Kidney (tissue), 14 donors: ENCODE results near the gene ADAMTS12. TPM values are rescaled to one million over a fixed set of nuclear protein-coding genes. Genes with fewer than 3 reads are reported as not detected.

Source experiments
- DNase-seq, 5 donors: peaks; one replicate each; pipeline ENCODE4 v3.0.0-alpha.2; 2013 to 2020
- FAIRE-seq: peaks from 2 replicates; lab custom pipeline; 2012; peaks lifted over from hg19 to GRCh38; lab: Jason Lieb, UNC
- H3K27ac ChIP-seq, 2 donors: one replicate each; pipeline ENCODE4 v1.7.0; 2013; ENCODE audit warnings: low read depth in 2 of 2, low read length in 2 of 2, inconsistent platforms in 1 of 2
- H3K27me3 ChIP-seq: one replicate; pipeline ENCODE4 v1.7.1; 2013; ENCODE audit warnings: low read length, inconsistent platforms; ENCODE audit not compliant: control insufficient read depth, insufficient read depth
- H3K36me3 ChIP-seq, 3 donors: one replicate each; pipeline versions ENCODE4 v1.7.0 to v1.7.1; 2013; ENCODE audit warnings: low read length in 3 of 3, control low read depth in 1 of 3, inconsistent platforms in 1 of 3; ENCODE audit not compliant: insufficient read depth in 3 of 3, control insufficient read depth in 2 of 3
- H3K4me1 ChIP-seq, 3 donors: one replicate each; pipeline versions ENCODE4 v1.7.0 to v1.7.1; 2013; ENCODE audit warnings: low read length in 3 of 3, inconsistent platforms in 1 of 3, low read depth in 1 of 3; ENCODE audit not compliant: control insufficient read depth in 2 of 3, insufficient read depth in 2 of 3
- H3K4me3 ChIP-seq, 3 donors: one replicate each; pipeline versions ENCODE4 v1.7.0 to v1.8.1; 2013; ENCODE audit warnings: low read length in 3 of 3, control low read depth in 1 of 3, inconsistent platforms in 1 of 3
- H3K9ac ChIP-seq, 3 donors: one replicate each; pipeline versions ENCODE4 v1.7.0 to v1.7.1; 2013; ENCODE audit warnings: low read length in 3 of 3, control low read depth in 1 of 3, inconsistent platforms in 1 of 3
- H3K9me3 ChIP-seq, 3 donors: one replicate each; pipeline versions ENCODE4 v1.7.0 to v1.7.1; 2013; ENCODE audit warnings: low read length in 3 of 3, control low read depth in 1 of 3, inconsistent platforms in 1 of 3; ENCODE audit not compliant: control insufficient read depth in 2 of 3, insufficient read depth in 1 of 3
- intact Hi-C: fragments of 100-400 bp; cut with DNase I; formaldehyde crosslinking; loops from one replicate; pipeline ENCODE4 v1.11.1; 2022
- polyA plus RNA-seq: library from polyadenylated mRNA; stranded (reverse); fragments of 350-450 nt; fragmentation: Illumina TruSeq; extraction: RNeasy Lipid Tissue Mini Kit (QIAGEN cat#74804); gene quantifications from one replicate; pipeline ENCODE4 v1.2.3, GENCODE V29; 2014; ENCODE audit warnings: low read depth, low replicate concordance; ENCODE audit not compliant: insufficient read depth
- total RNA-seq: library from RNA; stranded (reverse); fragmentation: NEBNext Ultra II Directional; extraction: Animal tissue kit (Norgen Biotek cat#: 25700); gene quantifications from one replicate; pipeline ENCODE4 v1.2.1, GENCODE V29; 2021
- TF ChIP-seq, protein P1 (sequence below): IDR thresholded peaks from 3 replicates; pipeline ENCODE4 v1.5.1; 2012; ENCODE audit warnings: mild to moderate bottlenecking, moderate library complexity, borderline replicate concordance; ENCODE audit not compliant: insufficient read depth; ENCODE audit errors: extremely low read depth
- donor health status: control.
- donor health status: control.
- donor health status: control.
- donor health status: control.
- donor health status: control.
- donor health status: DM: yes; HTN: yes; CAD: no.
- donor health status: Normal renal cell carcinoma (clear cell type).

The ADAMTS12 gene
- total and polyA plus RNA-seq, 2 donors from 2014 or later, result 0.75 to 2.0 TPM

DNA sequence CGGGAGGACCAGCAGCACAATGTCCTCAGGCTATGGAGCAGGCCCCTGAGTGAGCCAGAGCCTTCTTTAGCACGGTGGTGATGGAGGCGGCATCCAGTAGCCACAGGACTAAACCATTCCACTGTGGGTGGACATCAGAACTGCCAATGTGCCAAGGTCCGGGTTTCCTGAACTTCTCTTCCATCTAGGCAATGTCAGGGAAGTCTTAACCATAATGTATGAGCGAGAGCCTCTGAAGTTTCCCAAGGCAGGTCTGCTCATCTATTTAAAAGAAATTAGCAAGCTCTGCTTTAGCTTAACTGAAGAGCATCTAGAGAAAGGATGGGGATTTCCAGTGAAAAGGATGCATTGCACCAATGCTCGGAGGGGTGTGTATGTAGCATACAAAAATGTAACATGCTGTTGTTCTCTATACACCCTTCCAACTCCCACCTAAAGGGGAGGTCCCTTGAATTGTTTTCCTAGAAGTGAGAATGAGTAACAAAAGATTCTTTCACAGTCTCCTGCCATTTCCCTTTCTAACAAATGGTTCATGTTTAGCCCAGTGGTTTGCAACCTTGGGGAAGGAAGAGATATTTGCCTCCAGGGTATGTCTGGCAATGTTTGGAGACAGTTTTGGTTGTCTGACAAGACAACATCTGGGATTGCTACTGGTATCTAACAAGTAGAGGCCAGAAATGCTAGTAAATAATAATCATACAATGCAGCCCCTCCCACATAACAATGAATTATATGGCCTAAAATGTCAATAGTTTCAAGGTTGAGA is 38.3 kb upstream of the ADAMTS12 start:
- intact Hi-C loops, result no loop called here
- no peaks in the 10 kb centered on the region for H3K9me3 ChIP-seq
- no peak overlapping the region for H3K4me3 ChIP-seq
- H3K36me3 ChIP-seq, result no peaks in the 10 kb centered on the region
- FAIRE-seq (no peak), DNase-seq (no peak)
- no peak overlapping the region for H3K9ac ChIP-seq
- no peak overlapping the region for H3K27ac ChIP-seq
- no peaks in the 10 kb centered on the region for H3K4me1 ChIP-seq
- no peaks in the 10 kb centered on the region for H3K27me3 ChIP-seq
- TF ChIP-seq, protein P1, sequence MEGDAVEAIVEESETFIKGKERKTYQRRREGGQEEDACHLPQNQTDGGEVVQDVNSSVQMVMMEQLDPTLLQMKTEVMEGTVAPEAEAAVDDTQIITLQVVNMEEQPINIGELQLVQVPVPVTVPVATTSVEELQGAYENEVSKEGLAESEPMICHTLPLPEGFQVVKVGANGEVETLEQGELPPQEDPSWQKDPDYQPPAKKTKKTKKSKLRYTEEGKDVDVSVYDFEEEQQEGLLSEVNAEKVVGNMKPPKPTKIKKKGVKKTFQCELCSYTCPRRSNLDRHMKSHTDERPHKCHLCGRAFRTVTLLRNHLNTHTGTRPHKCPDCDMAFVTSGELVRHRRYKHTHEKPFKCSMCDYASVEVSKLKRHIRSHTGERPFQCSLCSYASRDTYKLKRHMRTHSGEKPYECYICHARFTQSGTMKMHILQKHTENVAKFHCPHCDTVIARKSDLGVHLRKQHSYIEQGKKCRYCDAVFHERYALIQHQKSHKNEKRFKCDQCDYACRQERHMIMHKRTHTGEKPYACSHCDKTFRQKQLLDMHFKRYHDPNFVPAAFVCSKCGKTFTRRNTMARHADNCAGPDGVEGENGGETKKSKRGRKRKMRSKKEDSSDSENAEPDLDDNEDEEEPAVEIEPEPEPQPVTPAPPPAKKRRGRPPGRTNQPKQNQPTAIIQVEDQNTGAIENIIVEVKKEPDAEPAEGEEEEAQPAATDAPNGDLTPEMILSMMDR, result no peak

DNA sequence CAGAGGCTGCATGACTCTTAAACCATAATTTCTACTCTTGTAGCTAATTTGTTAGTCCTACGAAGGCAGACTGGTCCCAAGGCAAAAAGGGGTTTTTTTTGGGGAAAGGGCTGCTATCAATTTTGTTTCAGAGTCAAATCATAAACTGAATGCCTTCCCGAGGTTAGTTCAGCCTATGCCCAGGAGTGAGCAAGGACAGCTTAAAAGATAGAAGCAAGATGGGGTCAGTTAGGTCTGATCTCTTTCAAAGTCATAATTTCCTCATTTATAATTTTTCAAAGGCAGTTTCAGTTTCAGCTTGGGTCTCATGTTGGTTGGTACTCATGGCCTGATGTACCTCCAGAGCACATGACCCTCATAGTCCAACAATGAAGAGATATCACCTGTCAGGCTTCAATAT is 36.5 kb upstream of the ADAMTS12 start:
- FAIRE-seq (no peak), DNase-seq (no peak)
- no peaks in the 10 kb centered on the region for H3K36me3 ChIP-seq
- TF ChIP-seq, protein P1, result no peak
- H3K9me3 ChIP-seq, result no peaks in the 10 kb centered on the region
- no peak overlapping the region for H3K4me3 ChIP-seq
- no peaks in the 10 kb centered on the region for H3K4me1 ChIP-seq
- H3K27me3 ChIP-seq, result no peaks in the 10 kb centered on the region
- no peak overlapping the region for H3K9ac ChIP-seq
- intact Hi-C loops, result no loop called here
- no peak overlapping the region for H3K27ac ChIP-seq

DNA sequence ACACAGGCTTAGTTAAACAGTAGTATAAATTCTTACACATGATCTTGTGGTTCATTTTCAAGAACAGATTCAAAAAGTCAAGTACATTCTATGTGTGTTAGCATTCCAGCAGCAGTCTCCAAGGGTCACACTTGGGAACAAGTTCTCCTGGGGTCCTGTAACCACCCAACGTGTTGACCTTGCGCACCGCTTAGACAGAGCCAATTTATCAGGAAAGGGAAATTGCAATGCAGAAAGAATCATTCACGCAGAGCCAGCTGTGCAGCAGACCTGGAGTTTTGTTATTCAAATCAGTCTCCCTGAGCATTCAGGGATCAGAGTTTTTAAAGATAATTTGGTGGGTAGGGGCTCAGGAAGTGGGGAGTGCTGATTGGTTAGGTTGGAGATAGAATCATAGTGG is 35.9 kb upstream of the ADAMTS12 start:
- H3K9ac ChIP-seq, result no peak overlapping the region
- no peak overlapping the region for H3K4me3 ChIP-seq
- H3K4me1 ChIP-seq, result no peaks in the 10 kb centered on the region
- TF ChIP-seq, protein P1, result no peak
- H3K27ac ChIP-seq, result no peak overlapping the region
- H3K36me3 ChIP-seq, result no peaks in the 10 kb centered on the region
- FAIRE-seq, result no peak
- no peaks in the 10 kb centered on the region for H3K27me3 ChIP-seq
- intact Hi-C loops, result no loop called here
- DNase-seq, result peak in 2 of 5 donors; percentile 8 to 27
- no peaks in the 10 kb centered on the region for H3K9me3 ChIP-seq
